IPS DF 4.7 (cell line): Measurements from ENCODE around the gene DUXB.
A peak's percentile ranks its signal among the peaks of the same experiment; 100 is the strongest.

Source experiments
- DNase-seq: peaks from one replicate; pipeline ENCODE4 v3.0.0-alpha.2; 2013; ENCODE audit warnings: low spot score; ENCODE audit errors: extremely low read depth

DUXB gene

DNA sequence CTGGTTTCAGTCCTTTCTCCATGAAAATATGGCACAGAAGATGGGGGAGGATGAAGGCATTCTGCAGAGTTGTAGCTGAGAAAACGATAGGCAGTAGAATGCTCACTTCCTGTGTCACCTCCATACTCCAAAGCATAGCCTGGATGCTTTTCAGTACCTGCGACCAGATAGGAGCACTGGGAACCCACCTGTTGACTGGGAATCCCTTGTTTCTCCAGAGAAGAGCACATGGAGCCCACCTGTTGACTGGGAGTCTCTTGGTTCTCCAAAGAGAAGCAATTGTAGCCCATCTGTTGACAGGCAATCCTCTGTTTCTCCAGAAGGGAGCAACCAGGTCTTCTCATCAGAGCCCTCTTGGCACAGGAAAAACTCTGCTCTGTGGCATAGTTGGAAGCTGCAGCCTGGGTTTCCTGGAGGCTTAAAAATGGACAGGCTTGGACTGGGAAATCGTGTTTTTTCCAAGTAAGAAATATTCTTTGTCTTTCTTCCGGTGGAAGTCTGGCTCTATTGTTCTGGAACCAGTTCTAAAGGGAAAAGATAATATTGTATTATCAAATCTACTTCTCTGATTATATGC, 40.4 kb downstream of the DUXB start:
- DNase-seq, result no peak

DNA sequence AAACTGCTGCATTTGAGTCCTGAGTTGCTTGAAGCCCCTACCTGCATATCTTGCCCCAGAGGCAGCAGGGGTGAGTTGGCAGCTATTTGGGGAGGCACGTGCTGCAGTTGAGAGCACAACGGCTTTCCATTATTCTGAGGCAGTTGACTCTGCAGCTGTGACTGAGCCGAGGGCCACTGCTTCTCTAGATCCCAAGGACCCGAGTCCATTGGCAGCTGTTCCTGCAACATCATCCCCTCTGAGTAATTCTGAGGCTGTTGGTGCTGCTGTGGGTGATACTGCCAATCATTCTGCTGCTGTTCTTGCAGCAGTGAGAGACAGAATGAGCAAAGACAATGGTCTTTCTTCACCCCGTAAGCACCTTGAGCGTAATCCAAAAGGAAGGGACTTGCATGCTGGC, 40.9 kb downstream of the DUXB start:
- DNase-seq, result no peak

DNA sequence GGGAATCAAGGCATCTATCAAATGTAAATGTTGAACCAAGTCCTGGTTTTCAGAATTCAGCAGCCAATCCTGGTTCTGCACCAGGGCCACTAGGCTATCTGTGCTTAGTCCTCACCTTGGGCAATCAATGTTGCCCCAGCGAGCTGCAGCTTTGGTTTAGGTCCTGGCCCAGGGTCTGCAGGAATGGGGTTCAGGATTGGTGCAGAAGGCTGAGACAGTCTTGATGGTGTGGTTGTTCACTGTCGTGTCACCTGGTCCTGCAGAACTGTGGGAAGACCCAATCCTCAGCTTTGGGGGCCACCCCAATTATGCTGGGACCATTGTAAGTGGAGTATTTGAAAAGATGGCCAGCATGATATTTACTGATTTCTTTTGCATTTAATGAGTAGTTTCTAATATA, 43.1 kb downstream of the DUXB start:
- no peak for DNase-seq

DNA sequence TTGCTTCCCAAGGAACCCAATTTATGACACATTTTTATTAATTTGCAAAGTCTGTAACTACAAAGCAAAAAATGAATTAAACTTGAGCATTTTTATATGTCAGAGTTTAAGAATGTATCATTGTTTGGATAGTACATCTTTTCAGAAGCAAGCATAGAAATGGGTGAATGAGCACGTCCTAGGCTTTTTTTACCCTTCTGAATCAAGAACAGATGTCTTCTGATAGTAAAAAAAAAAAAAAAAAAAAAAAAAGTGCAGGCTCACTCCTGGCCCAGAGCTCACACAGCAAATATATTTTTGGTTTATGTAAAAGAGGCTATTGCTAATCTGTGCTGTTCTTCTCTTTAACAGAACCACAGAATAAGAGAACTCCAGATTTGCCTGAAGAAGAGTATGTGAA, 47.3 kb downstream of the DUXB start:
- no peak for DNase-seq

DNA sequence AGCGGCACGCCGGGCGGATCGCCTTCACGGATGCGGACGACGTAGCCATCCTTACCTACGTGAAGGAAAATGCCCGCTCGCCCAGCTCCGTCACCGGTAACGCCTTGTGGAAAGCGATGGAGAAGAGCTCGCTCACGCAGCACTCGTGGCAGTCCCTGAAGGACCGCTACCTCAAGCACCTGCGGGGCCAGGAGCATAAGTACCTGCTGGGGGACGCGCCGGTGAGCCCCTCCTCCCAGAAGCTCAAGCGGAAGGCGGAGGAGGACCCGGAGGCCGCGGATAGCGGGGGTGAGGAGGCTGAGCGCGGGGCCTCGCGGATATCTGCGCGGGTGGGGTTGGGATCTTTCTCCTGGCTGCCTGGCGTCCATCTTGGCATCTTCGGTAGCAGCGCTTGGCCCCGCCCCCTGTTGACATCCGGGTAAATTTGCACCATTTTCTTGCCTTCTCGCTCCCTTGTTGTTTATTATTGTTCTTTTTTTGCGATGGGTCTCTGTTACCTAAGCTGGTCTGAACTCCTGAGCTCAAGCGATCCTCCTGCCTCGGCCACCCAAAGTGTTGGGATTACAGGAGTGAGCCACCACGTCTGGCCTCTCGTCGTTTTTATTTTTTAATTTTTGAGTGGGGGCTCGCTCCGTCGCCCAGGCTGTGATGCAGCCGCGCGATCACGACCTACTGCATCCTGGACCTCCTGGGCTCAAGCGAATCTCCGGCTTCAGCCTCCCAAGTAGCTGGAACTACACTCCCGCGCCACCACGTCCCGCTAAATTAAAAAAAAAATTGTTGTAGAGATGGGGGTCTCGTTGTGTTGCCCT, 52.8 kb downstream of the DUXB start:
- peak; percentile 22 for DNase-seq

DNA sequence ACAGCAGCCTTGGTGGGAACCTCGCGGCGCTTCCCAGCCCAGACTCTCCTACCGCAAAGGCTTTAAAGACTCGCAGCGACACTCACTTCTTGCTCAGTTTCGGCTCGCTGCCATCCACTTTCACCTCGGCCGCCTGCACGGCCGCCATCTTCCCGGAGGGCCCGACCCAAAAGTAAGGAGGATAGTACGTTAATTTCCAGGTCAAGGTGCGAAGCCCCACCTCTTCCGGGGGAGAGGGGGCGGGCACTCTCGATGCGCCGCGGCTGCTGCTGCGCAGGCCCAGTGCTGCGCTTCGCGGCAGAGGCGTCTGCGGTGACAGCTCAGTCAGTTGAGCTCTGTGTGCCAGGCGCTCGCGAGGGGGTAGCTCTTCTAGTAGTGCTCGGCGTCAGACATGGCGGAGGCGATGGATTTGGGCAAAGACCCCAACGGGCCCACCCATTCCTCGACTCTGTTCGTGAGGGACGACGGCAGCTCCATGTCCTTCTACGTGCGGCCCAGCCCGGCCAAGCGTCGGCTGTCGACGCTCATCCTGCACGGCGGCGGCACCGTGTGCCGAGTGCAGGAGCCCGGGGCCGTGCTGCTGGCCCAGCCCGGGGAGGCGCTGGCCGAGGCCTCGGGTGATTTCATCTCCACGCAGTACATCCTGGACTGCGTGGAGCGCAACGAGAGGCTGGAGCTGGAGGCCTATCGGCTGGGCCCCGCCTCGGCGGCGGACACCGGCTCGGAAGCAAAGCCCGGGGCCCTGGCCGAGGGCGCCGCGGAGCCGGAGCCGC, 53.6 kb downstream of the DUXB start, which contains the start of the genes KARS1 and TERF2IP:
KARS1 (minus strand) TSS at position 174 of the 773 bp plus-strand sequence; CDS start at position 148, 26 bp downstream.
TERF2IP (plus strand) TSS at position 282 of the 773 bp plus-strand sequence; CDS start at position 392, 110 bp downstream.
- DNase-seq, result peak; percentile 84

DNA sequence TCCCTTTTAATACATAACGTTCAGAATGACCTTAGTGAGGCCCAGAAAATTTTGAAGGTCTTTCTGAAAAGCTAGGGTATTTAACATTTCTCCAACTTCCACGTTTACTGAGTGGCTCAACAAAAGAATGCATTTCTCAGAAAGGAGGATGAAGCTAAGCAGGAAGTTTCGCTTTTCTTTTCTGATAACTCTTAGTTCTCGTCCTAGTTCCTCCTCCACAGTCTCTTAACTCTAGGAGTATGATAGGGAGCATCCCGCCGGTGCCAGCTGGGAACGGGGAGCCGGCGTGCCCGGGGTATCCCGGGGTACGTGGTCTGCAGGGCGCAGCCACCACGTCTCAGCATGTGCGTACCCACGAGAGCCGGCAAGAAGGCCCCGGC, 54.2 kb downstream of the DUXB start:
- no peak for DNase-seq

DNA sequence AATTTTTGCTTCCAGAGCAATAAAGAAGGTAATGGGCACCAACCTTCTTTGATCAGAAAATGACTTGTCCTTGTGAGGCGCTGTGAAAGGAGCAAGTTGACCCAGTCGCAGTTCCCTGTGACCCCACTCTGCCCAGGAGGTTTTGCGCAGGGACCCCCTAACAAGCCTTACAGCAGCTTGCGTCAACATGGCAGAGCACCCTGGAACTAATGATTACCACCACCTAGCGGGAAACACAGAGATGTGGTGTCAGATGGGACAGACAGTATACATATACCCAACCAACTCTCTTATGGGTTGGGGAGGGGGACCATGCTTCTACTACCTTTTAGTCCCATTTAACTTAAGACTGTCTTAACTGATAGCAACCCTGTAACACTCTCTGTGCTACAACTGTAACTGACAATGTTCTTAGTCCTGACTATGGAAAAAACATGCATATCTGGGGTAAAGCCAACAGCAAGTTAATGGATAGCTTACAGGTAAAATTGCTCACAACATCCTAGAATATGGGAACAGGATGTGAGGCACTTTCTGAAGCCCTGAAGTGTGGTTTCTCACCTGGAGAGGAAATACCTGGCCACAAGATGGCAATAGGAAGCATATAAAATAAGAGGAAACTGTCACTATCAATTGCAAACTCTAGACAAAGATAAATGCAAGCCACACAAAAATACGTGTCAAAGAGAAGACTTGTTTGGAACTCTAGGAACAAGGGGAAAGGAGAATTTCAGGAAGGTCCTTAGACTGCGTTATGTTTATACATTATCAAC, 56.8 kb downstream of the DUXB start:
- no peak for DNase-seq
